Stimulated activated CD8-positive, alpha-beta memory T cell treated with anti-CD3 and anti-CD28 coated beads, Interleukin-7, amount 100 ng/mL, for 48 hours (primary cell): ENCODE results near the gene OLFM4.
"Not testable (repeated sequence)": the region's sequence is repeated elsewhere in the genome, so short reads cannot be mapped to it uniquely, and the experiment has no call there.

Experiments
- DNase-seq, 2 donors: peaks; one replicate each; pipeline ENCODE4 v3.0.0-alpha.2; 2020; ENCODE audit warnings: low read depth in 1 of 2; ENCODE audit errors: extremely low read depth in 1 of 2

OLFM4 gene

DNA sequence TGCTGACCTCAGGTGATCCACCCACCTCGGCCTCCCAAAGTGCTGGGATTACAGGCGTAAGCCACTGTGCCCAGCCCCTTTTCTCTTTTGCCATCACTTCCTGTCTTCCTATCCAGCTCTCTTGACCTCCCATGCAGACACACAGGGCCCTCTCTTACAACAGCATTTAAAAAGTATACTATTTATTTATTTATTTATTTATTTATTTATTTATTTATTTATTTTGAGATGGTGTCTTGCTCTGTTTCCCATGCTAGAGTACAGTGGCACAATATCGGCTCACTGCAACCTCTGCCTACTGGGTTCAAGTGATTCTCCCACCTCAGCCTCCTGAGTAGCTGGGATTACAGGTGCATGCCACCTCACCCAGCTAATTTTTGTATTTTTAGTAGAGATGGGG, 14.6 kb upstream of the OLFM4 start:
- DNase-seq: not testable (repeated sequence)

- no peak for DNase-seq
Observed at GRCh38 chr13:53014495-53015443, 13.8 kb upstream of the OLFM4 start.

- no peak for DNase-seq
Observed at GRCh38 chr13:53015971-53016370, 12.6 kb upstream of the OLFM4 start.

DNA sequence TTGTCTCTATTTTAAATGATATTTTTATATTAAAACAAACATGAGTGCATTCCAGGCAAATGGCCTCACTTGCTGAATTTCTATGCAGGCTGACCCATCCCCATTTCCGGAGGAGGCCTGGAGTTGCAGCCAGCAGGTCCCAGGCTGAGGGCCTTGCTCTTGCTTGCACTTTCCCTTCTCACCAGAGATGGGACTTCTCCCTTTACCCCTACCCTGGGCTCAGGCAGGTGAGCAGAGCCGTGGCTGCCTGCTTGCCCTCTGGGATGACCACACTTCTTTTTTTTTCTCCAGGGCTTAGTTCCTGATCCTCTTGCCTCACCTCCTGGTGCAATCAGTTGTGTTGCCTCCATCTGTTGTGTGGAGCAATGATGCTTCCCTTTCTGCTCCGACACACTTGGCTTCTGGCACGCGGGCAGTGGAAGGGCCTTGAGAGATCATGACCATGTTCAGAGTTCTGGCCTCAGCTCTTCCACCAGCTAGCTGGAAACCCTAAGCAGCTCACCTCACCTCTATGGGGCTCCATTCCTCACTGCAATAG, 11.1 kb upstream of the OLFM4 start:
- DNase-seq: no peak

GRCh38 chr13:53018690-53019647, 9.6 kb upstream of the OLFM4 start:
- no peak for DNase-seq

DNA sequence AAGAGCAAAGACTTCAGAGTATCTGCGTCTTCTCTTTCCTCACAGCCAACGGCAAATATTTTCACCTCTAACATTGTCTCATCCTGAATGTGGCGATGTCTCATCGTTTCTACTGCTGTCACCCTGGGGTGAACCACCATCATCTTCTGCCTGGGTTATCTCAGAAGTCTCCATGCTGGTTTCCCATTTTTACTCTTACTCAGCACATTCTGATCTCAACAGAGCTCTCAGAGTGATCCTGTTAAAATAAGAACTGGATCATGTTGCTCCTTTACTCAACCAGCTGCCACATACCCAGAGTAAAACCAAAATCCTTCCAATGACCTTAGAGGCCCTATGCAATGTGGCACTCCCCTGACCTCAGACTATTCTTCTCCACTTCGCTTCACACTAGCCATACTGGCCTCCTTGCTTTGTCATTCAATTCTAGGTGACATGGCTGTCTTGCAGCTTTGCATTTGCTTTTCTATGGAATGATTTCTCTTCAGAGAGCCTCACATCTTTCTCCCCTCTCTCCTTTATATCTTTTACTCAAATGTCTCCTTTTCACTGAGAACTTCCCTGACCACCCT, 7.8 kb upstream of the OLFM4 start:
- DNase-seq: no peak

DNA sequence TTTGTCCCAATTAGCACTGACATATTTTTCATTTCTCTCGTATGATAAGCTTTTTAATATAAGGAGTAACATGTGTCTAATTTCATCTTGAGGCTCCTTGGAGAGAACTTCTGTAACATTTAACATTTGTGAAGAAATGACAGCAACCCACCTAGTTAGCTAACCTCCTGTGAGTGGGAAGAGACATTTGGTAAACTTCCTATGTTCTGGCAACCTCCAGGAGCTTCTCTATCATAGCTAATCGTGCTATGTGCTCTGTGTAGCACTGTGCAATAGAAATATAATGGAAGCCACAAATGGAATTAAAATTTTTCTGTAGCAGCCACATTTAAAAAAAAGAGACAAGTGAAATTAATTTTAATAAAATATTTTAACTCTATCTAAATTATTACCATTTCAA, 5.4 kb upstream of the OLFM4 start:
- DNase-seq: no peak

- no peak for DNase-seq
Observed at GRCh38 chr13:53028063-53028462, 550 bp upstream of the OLFM4 start.

DNA sequence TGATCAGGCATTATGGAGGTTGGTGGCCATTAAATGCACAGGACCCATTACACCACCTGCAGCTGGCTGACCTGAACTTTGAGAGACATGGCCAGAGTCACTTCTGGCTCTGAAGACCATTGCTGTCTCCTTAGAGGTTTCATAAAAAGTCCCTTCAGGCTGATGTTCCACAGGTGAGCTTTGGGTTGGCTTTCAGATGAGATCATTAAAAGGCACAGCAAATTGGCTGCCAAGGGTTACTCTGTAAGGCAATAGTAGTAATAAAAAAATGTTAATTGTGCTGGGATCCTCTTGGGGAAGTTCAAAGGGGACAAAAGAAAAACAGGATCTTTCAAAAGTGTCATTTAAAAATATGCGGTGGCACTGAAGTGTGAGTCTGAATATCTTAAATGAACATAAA, 4.2 kb downstream of the OLFM4 start:
- no peak for DNase-seq

- DNase-seq: no peak
Observed at GRCh38 chr13:53038993-53039392, 10.4 kb downstream of the OLFM4 start.

DNA sequence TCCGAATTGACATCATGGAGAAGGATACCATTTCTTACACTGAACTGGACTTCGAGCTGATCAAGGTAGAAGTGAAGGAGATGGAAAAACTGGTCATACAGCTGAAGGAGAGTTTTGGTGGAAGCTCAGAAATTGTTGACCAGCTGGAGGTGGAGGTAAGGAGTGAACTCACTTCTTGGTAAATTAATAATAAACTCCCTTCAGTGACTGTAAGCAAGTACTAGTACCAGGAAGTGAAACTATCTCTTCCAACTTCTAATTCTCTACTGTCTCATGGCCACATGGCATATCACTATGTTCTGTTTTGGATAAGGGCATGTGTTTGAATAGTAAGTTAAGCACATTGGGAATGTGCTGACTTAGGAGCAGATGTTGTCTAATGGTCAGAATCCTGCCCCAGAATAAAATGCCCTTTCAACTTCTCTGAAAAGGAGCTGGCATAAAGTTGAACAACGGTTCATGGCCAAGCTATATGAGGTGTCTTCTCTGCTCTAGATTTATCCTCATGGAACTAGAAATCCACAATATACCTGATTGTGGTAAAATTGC, 13.4 kb downstream of the OLFM4 start:
- DNase-seq: no peak

GRCh38 chr13:53042877-53043276, 14.3 kb downstream of the OLFM4 start:
- no peak for DNase-seq

DNA sequence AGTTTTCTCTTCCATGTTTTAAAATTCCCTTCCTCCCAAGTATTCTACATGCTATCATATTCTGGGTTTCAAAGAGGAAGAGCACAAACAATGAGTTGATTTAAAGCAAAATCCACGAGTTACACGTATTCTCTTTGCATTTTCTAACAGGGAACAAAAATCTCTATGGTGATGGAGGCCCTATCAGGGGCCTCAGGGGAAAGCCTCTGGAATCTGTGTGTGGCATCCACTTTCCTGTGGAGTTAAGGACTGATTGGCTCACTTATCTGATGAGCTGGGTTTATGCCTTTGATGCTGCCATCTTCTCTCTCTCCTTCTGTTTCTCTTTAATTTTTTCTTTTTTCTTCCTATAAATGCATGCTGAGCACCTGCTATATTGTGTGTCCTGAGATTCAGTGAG, 14.8 kb downstream of the OLFM4 start:
- no peak for DNase-seq

GRCh38 chr13:53045189-53045588, 16.6 kb downstream of the OLFM4 start:
- DNase-seq: no peak

DNA sequence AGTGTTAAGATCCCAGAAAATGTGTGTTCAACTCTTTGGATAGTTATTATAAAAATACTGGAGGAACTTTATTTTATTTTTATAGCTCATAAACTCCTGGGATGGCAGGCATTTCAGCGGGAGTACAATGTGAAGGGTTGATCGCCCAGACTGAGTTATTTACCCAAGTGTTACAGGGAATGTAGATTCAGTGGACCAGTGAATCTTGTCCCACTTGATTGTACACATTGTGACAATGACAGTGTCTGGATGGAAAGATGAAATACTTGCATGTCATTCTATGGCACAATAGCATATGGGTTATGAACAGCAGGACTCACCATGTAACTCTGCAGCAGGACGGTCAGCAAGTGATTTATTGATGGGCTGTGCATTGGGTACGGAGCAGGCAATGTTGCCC, 20.3 kb downstream of the OLFM4 start:
- DNase-seq: no peak

GRCh38 chr13:53050151-53050550, 21.5 kb downstream of the OLFM4 start:
- DNase-seq: no peak

DNA sequence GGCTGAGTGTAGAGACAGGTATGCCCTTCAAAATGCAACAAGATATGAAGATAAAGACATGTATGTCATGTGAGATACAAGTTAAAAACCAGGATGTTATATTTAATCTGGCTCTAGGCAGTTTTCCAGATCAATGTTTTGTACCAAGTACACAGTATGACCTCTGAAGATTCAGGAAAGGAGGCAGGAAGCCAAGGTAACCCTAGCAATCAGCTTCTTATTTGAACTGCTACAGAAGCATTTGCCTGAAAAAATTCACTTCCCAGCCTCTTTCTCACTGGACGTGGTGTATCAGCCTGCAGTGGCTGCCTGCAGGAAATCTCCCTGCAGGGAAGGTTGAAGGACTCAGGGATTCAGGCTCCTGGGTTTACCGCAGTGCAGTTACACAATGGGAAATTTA, 24.1 kb downstream of the OLFM4 start:
- no peak for DNase-seq

GRCh38 chr13:53054569-53054968, 26.0 kb downstream of the OLFM4 start:
- no peak for DNase-seq

DNA sequence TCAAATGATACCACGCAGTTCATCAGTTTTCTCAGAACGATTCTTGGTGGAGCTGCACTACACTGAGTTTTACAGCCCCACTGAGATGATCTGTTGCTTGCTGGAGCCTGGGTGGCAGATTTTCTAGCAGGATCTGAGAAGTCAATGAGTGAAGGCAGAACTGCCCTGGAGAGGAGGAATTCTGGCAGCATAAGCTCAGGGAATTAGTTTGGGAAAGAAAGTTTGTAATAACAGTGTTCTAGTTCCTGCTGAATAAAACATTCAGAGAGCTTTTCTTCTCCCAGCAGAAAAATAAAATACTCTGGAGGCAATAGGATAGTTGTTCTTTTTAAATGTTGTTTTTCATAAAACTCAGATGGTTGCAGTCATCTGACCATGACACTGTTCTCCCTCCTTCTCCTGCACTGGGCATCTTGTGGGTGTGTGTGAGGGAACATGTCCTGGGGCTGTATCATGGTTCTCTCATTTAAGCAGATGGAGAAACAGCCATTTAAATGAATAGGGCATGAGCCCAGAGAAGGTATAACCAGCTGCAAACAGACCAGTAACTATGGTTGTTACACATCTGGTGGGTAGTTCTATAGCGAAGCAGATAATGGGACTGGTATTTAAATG, 29.6 kb downstream of the OLFM4 start:
- DNase-seq: no peak

GRCh38 chr13:53060840-53061490, 32.4 kb downstream of the OLFM4 start:
- no peak for DNase-seq
